BE2C (cell line): ENCODE data around the gene TRPM8.

Experiments used
- DNase-seq: peaks from one replicate; pipeline ENCODE4 v3.0.0-alpha.2; 2020
- H3K27me3 ChIP-seq: fragments of 250-450 bp; sonication (Bioruptor Pico); 2 replicates; pipeline ENCODE4 v1.5.1; 2020; ENCODE audit warnings: mild to moderate bottlenecking
- H3K36me3 ChIP-seq: fragments of 250-450 bp; sonication (Bioruptor Pico); 2 replicates; pipeline ENCODE4 v1.5.1; 2020; ENCODE audit warnings: mild to moderate bottlenecking
- H3K4me1 ChIP-seq: fragments of 250-450 bp; sonication (Bioruptor Pico); 2 replicates; pipeline ENCODE4 v1.5.1; 2020
- H3K4me3 ChIP-seq: 2 replicates; pipeline ENCODE4 v1.5.1; 2011; ENCODE audit warnings: low read depth, low read length
- H3K9me3 ChIP-seq: fragments of 250-450 bp; sonication (Bioruptor Pico); 2 replicates; pipeline ENCODE4 v1.5.1; 2020
- TF ChIP-seq, protein P1 (sequence below): IDR thresholded peaks from 2 replicates; pipeline ENCODE4 v1.5.1; 2012; ENCODE audit warnings: mild to moderate bottlenecking, low read depth, low read length

TRPM8 gene

DNA sequence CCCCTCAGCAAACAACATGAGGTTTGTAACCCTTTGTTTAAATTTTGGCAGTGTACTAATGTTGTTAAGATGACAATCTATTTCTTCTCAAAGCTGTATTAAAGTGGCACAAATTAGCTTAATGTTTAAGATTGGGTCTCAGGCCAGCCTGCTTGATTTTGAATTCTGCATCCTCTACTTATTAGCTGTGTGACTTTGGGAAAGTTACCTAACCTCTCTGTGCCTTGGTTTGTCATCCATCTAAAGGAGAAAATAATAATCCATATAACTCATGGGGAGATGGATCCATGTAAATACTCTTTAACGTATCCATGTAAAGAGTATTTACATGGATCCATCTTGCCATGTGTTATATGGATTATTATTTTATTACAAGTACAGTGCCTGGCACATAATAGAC, 2.1 kb downstream of the TRPM8 start:
- Histone ChIP-seq H3K9me3 (no peaks in the 10 kb centered on the region), H3K4me3 (no peak overlapping the region), H3K36me3 (no peaks in the 10 kb centered on the region), H3K4me1 (no peaks in the 10 kb centered on the region), H3K27me3 (no peaks in the 10 kb centered on the region)
- no peak for DNase-seq
- TF ChIP-seq, protein P1, sequence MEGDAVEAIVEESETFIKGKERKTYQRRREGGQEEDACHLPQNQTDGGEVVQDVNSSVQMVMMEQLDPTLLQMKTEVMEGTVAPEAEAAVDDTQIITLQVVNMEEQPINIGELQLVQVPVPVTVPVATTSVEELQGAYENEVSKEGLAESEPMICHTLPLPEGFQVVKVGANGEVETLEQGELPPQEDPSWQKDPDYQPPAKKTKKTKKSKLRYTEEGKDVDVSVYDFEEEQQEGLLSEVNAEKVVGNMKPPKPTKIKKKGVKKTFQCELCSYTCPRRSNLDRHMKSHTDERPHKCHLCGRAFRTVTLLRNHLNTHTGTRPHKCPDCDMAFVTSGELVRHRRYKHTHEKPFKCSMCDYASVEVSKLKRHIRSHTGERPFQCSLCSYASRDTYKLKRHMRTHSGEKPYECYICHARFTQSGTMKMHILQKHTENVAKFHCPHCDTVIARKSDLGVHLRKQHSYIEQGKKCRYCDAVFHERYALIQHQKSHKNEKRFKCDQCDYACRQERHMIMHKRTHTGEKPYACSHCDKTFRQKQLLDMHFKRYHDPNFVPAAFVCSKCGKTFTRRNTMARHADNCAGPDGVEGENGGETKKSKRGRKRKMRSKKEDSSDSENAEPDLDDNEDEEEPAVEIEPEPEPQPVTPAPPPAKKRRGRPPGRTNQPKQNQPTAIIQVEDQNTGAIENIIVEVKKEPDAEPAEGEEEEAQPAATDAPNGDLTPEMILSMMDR = no peak

DNA sequence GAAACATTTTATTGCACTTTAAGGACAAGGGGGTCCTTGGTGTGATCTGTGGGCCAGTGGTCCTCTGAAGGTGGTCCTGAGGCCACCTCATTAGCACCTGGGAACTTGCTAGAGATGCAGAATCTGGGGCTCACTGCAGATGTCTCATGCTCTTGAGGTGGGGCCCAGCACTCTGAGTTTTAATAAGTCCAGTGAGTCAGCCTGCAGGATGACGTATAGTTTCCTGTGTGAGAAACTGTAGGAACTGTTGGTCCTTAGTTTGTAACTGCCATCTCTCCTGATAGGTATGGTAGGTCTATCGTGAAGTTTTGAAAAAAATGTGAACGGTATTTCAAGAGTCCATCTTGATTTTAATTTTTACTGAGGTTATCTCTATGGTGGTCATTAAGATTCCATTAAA, 2.8 kb downstream of the TRPM8 start:
- H3K4me3 ChIP-seq = no peak overlapping the region
- TF ChIP-seq, protein P1 = no peak
- no peaks in the 10 kb centered on the region for H3K36me3 ChIP-seq
- no peaks in the 10 kb centered on the region for H3K9me3 ChIP-seq
- no peaks in the 10 kb centered on the region for H3K4me1 ChIP-seq
- DNase-seq = no peak
- H3K27me3 ChIP-seq = no peaks in the 10 kb centered on the region

DNA sequence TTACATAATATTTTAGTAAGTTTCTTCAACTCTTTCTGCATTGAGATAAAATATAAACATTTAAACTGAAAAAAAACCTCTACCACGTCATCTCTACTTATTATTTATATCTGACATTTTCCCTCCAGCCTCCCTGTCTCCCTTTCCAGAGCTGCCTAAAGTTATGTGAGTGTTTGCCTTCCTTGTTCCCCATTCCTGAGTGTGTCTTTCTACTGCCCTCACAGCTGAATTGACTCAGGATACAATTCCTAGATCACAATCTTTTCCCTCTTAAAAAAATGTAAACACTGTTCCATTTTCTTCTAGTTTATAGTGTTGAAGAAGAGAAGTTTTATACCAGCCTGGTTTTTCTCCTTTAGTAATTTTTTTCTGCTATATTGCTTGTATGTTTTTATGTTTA, 5.3 kb downstream of the TRPM8 start:
- no peaks in the 10 kb centered on the region for H3K27me3 ChIP-seq
- no peak for DNase-seq
- TF ChIP-seq, protein P1 = no peak

DNA sequence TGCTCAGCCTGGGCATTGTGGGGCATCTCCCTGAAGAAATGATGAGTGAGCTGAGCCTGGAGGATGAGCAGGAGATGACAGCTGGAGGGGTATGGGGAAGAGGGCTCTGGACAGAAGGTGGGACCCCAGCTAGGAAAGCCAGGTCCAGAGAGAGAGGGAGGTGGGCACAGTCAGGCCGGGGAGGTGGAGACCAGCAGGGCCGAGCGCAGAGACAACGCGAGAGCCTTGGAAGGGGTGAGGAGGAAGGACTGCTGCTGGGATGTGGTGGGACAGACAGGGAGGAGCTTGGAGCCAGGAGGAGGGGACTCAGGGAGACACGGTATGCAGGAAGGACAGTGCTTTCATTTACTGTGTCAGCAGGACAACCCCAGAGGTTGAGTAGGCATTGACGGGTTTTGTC, 8.2 kb downstream of the TRPM8 start:
- no peaks in the 10 kb centered on the region for H3K4me1 ChIP-seq
- no peaks in the 10 kb centered on the region for H3K27me3 ChIP-seq
- DNase-seq = no peak
- H3K36me3 ChIP-seq = no peaks in the 10 kb centered on the region
- no peak overlapping the region for H3K4me3 ChIP-seq
- TF ChIP-seq, protein P1 = no peak
- no peaks in the 10 kb centered on the region for H3K9me3 ChIP-seq

More for the DNA sequence above, 5.3 kb downstream of the TRPM8 start:
- Histone ChIP-seq H3K4me1 (no peaks in the 10 kb centered on the region), H3K4me3 (no peak overlapping the region), H3K36me3 (no peaks in the 10 kb centered on the region), H3K9me3 (no peaks in the 10 kb centered on the region)

DNA sequence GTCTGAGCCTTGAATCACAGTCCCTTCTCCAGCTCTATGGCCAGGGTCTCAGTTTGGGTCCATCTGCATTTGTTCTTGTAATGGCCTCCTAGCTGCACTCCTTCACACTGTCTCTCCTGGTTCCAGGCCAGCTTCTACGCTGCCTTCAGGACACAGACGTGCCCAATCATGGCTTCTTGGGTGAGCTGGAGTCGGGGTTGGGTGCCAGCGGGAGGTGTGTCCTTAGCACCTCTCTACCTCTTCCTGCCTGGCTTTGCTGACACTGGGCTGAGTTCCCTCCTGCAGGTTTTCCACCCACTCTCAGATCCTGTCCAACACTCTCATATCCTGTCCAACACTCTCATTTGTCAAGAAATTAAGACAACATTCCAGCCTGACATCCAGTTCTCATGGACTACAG, 9.6 kb downstream of the TRPM8 start:
- H3K36me3 ChIP-seq = no peaks in the 10 kb centered on the region
- H3K27me3 ChIP-seq = no peaks in the 10 kb centered on the region
- DNase-seq = no peak
- TF ChIP-seq, protein P1 = no peak
- no peak overlapping the region for H3K4me3 ChIP-seq
- no peaks in the 10 kb centered on the region for H3K9me3 ChIP-seq
- H3K4me1 ChIP-seq = no peaks in the 10 kb centered on the region

DNA sequence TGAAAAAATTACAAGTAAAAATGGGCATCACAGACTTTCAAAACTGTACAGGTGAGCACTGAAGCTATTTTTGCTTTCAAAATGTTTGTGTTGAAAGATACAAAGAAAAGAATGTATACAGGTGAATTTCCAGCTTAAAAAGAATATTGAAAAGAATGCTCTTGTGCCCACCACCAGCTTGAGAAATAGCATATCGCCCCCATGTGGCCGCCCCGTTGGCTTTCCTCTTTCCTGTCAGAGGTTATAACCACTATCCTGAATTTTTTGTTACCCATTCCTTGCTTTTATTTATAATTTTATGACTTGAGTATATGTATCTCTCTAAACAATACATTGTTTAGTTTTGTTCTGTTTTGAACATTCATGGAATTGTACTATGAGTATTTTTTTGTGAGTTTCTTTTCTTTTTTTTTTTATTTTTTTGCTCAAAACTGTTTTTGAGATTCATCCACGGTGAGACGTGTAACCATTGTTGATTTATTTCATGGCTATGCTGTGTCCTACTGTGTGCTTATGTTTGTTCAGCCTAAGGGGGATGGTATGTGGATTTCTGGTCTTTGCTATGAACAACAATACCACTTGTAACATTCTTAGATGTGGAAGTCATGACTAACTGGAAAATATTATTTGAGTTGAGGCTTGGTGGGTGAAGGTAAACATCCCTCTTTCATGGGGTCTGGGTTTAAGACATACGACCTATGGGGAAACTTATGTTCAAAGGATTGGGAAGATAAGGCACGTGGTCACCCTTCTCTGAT, 11.6 kb downstream of the TRPM8 start:
- TF ChIP-seq, protein P1 = peak; percentile 77
- no peaks in the 10 kb centered on the region for H3K27me3 ChIP-seq
- H3K36me3 ChIP-seq = no peaks in the 10 kb centered on the region
- H3K4me1 ChIP-seq = no peaks in the 10 kb centered on the region
- H3K4me3 ChIP-seq = no peak overlapping the region
- DNase-seq = peak; percentile 66
- H3K9me3 ChIP-seq = no peaks in the 10 kb centered on the region
